ENCODE data around the gene NMU.

Gene NMU

DNA sequence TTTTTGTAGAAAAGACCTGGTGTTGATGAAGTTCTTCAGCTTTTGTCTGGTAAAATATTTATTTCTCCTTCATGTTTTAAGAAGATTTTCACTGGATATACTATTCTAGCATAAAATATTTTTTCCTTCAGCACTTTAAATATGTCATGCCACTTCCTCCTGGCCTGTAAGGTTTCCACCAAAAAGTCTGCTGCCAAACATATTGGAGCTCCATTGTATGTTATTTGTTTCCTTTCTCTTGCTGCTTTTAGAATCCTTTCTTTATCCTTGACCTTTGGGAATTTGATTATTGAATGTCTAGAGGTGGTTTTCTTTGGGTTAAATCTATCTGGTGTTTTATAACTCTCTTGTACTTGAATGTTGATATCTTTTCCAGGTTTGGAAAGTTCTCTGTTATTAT lies 35.6 kb upstream of the NMU start:
- TF ChIP-seq CTCF (IDR thresholded peaks at IDR 0.05; ENCODE audit: control extremely low read depth, extremely low read depth, low read depth, missing control alignments): no peak
- DNase-seq (ENCODE audit: extremely low spot score): no peak
- ChIA-PET POLR2A (no interaction called here), CTCF (interaction anchor here (1.9 kb wide), 1 partner anchor 10 kb away, joined by 6 read pairs; no protein-coding TSS in a partner anchor)

- POLR2A ChIA-PET: no interaction called here
- CTCF ChIA-PET: interaction anchor here (1.0 to 1.9 kb wide), 3 partner anchors 9 to 20 kb away, joined by 3 to 6 read pairs (median 3); no protein-coding TSS in a partner anchor
- DNase-seq (ENCODE audit: extremely low spot score): no peak
- no peak for TF ChIP-seq CTCF (IDR thresholded peaks at IDR 0.05; ENCODE audit: control extremely low read depth, extremely low read depth, low read depth, missing control alignments)
Observed at GRCh38 chr4:55670695-55671094, 34.6 kb upstream of the NMU start.

GRCh38 chr4:55668449-55668848 lies 32.4 kb upstream of the NMU start:
- TF ChIP-seq CTCF (IDR thresholded peaks at IDR 0.05; ENCODE audit: control extremely low read depth, extremely low read depth, low read depth, missing control alignments): no peak
- ChIA-PET POLR2A (no interaction called here), CTCF (no interaction called here)
- no peak for DNase-seq (ENCODE audit: extremely low spot score)

GRCh38 chr4:55666535-55666934 lies 30.4 kb upstream of the NMU start:
- CTCF ChIA-PET: interaction anchor here (1.3 to 2.0 kb wide), 2 partner anchors 8 to 39 kb away, joined by 3 to 5 read pairs; no protein-coding TSS in a partner anchor
- no peak for DNase-seq (ENCODE audit: extremely low spot score)
- TF ChIP-seq CTCF (IDR thresholded peaks at IDR 0.05; ENCODE audit: control extremely low read depth, extremely low read depth, low read depth, missing control alignments): no peak
- POLR2A ChIA-PET: no interaction called here

DNA sequence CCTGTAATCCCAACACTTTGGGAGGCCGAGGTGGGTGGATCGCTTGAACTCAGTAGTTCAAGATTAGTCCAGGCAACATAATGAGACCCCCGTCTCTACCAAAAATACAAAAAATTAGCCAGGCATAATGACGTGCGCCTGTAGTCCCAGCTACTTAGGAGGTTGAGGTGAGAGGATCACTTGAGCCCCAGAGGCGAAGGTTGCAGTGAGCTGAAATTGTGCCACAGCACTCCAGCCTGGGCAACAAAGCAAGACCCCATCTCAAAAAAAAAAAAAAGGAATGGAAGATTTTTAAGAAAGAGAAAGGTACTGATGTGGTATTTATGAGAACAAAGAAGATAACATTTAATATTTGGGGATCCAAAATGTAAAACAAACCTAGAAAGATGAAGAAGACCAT lies 27.0 kb upstream of the NMU start:
- CTCF ChIA-PET: no interaction called here
- no peak for DNase-seq (ENCODE audit: extremely low spot score)
- POLR2A ChIA-PET: no interaction called here
- TF ChIP-seq CTCF (IDR thresholded peaks at IDR 0.05; ENCODE audit: control extremely low read depth, extremely low read depth, low read depth, missing control alignments): no peak

DNA sequence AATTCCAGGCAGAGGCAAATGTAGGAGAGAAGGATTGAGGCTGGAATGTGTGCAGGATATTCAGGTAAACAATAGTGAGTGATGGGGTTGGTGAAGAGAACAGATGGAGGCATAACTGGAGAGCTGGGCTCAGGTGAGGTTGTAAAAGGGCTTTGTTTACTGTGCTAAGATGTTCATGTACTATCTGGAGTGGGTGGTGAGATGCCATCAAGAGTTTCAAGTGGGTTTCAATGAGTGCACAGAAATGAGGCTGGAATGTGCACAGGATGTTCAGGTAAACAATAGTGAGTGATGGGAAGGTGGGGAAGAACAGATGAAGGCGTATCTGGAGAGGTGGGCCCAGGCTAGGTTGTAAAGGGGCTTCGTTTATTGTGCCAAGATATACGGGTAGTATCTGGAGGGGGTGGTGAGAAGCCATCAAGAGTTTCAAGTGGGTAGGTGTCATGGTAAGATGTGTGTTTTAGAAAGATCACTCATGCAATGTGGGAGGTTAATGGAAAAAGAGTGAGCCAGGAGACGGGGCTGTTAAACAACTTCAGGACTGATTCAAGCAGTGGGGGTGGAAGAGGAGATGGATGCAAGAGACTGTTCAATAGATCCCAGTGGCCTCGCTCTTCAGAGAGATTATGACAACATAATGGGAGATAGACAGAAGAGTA lies 25.4 kb upstream of the NMU start:
- no peak for TF ChIP-seq CTCF (IDR thresholded peaks at IDR 0.05; ENCODE audit: control extremely low read depth, extremely low read depth, low read depth, missing control alignments)
- ChIA-PET POLR2A (no interaction called here), CTCF (interaction anchor here (2.2 kb wide), 1 partner anchor 9 kb away, joined by 6 read pairs; no protein-coding TSS in a partner anchor)
- DNase-seq (ENCODE audit: extremely low spot score): no peak

Measured in GM10248 (cell line).